ENCODE measurements around the gene FOXL2.

DNA sequence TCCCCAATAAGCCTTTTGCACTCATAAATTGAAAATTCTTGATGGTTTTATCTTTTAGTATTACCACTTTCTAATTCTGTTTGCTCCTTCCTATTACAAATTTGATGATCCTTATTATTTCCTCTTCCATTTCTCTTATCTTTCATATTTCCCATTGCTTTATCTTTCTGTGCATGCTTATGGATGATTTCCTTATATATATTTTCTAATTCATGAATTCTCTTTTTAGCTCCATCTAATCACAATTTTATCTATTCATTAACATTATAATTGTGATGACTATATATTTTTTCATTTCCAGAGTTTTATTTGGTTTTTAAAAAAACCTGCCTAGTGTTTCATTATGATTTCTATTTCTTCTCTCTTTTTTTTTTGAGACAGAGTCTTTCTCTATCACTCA lies 18.0 kb upstream of the FOXL2 start:
- TF ChIP-seq SIN3A (IDR thresholded peaks at IDR 0.05; ENCODE audit: borderline replicate concordance, insufficient read depth, low read length) (no peak), REST (IDR thresholded peaks at IDR 0.05; ENCODE audit: insufficient read depth in 1 of 2, low read depth in 2 of 2, low read length in 2 of 2) (no peak), POLR2AphosphoS5 (IDR thresholded peaks at IDR 0.05; ENCODE audit: low read depth, low read length) (no peak), FOXP2 (optimal IDR thresholded peaks at IDR 0.05; ENCODE audit: borderline replicate concordance, extremely low read depth, extremely low read length, insufficient read depth) (no peak)

All from PFSK-1 (cell line).